GM13976 (cell line): ENCODE measurements around the gene TP53I11.

ENCODE experiments used
- DNase-seq: peaks from one replicate; pipeline ENCODE4 v3.0.0; 2012; ENCODE audit warnings: low spot score
- CTCF ChIP-seq: IDR thresholded peaks from 2 replicates; pipeline ENCODE4 v1.5.1; 2012; ENCODE audit warnings: borderline replicate concordance, mild to moderate bottlenecking; ENCODE audit not compliant: insufficient read depth; ENCODE audit errors: extremely low read depth, missing control alignments, control extremely low read depth
- in situ Hi-C: fragments of 300-500 bp; cut with MboI; formaldehyde crosslinking; loops from one replicate; pipeline ENCODE4 v1.12.0; 2022; ENCODE audit warnings: low sequenced_read_pairs, mixed read lengths, inconsistent platforms; ENCODE audit not compliant: unreplicated experiment

The TP53I11 gene

GRCh38 chr11:44906649-44907048 is 44.0 kb downstream of the TP53I11 start:
- in situ Hi-C loops, result loop anchor here (25.0 kb wide), 1 partner anchor 619 kb away; no protein-coding TSS in a partner anchor
- TF ChIP-seq CTCF, result no peak
- DNase-seq, result no peak

GRCh38 chr11:44905131-44905866 is 45.4 kb downstream of the TP53I11 start:
- in situ Hi-C loops, result loop anchor here (25.0 kb wide), 1 partner anchor 618 kb away; no protein-coding TSS in a partner anchor
- no peak for DNase-seq
- TF ChIP-seq CTCF, result no peak

- no peak for DNase-seq
- TF ChIP-seq CTCF, result no peak
- in situ Hi-C loops, result loop anchor here (25.0 kb wide), 1 partner anchor 617 kb away; no protein-coding TSS in a partner anchor
These were observed 46.2 kb downstream of the TP53I11 start for GRCh38 chr11:44904261-44905020.

DNA sequence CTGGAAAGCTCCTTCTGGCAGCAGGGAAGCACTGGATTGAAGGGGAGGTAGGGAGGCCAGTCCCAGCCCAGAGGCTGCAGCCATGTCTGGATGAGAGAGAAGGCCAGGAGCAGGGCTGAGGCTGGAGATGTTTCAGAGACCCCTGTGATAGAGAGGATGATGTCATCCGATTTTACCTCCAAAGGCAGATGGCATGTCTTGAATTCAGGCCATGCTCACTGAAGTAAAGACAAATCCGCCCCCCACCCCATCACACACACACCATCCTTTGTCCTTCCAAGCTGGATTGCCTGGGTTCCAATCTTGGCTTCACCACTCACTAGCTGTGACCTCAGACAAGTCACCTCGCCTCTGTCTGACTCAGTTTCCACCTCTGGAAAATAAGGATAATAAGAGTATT is 47.2 kb downstream of the TP53I11 start:
- TF ChIP-seq CTCF, result no peak
- no peak for DNase-seq
- in situ Hi-C loops, result loop anchor here (25.0 kb wide), 1 partner anchor 616 kb away; no protein-coding TSS in a partner anchor

GRCh38 chr11:44903035-44903434 is 47.6 kb downstream of the TP53I11 start:
- in situ Hi-C loops, result loop anchor here (25.0 kb wide), 1 partner anchor 616 kb away; no protein-coding TSS in a partner anchor
- TF ChIP-seq CTCF, result no peak
- no peak for DNase-seq

DNA sequence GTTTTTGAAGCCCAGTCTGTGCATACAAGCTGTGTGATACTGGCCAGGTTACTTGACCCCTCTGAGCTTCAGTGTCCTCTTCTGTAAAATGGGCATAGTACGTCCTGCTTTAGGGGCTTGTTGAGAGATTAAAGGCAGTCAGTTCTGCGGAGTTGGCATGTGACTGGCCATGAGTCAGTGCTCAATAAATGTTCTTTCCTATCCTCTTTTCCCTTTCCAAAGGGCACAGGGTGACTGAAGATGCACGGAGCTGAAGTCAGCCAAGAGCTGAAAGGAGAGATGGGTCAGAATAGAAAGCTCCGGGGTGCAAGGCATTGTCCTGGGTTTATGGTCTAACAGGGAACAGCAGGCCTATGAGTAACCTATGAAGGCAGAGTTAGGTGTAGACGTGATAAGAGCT is 48.9 kb downstream of the TP53I11 start:
- in situ Hi-C loops, result loop anchor here (25.0 kb wide), 1 partner anchor 614 kb away; no protein-coding TSS in a partner anchor
- DNase-seq, result no peak
- TF ChIP-seq CTCF, result no peak
